ENCODE results near the gene EIF4A2. TPM values are rescaled to one million over a fixed set of nuclear protein-coding genes. Genes with fewer than 3 reads are reported as not detected.
"Not testable (repeated sequence)": the region's sequence is repeated elsewhere in the genome, so short reads cannot be mapped to it uniquely, and the experiment has no call there.

EIF4A2 gene
- total RNA-seq, 1 donor from 2014 or later, result 450 TPM

DNA sequence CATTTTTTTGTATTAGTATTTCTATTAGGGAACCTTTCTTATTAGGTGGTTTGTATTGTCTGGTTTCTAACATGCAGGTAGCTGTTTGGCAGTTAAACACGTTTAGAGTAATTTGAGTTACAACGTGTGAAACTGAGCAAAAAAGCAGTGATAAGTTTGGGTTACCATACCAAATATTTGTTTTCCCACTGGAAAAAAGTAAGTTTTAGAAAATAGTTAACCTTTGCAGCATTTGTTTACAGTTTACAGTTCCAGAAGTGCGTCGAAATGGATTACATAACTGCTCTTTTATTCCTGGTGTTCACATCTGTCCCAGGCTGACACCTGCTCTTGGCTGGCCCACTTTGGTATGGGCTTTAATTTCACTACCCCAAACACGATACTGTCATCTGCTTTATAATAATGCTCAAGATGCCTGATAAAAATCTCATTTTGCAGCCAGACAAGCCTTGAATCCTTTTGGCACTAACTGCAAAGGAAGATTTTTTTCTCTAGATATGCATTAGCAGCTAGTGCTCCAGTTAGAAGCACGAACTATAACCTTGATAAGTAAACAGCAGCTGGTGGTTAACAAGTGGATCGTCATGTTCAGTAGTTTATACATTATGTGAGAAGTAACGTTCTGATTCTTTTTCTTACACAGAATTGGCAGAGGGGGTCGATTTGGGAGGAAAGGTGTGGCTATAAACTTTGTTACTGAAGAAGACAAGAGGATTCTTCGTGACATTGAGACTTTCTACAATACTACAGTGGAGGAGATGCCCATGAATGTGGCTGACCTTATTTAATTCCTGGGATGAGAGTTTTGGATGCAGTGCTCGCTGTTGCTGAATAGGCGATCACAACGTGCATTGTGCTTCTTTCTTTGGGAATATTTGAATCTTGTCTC lies 5.3 kb downstream of the EIF4A2 start:
- Mint-ChIP-seq H3K4me3 (ENCODE audit: low read depth) (peak overlapping the region; percentile 96), H3K27me3 (ENCODE audit: low read depth) (no peaks in the 10 kb centered on the region), H3K9me3 (no peaks in the 10 kb centered on the region), H3K36me3 (ENCODE audit: low read depth) (peaks cover 90% of the 10 kb centered on the region), H3K27ac (peak overlapping the region; percentile 72), H3K4me1 (ENCODE audit: low read depth) (peaks cover 36% of the 10 kb centered on the region)
- DNase-seq (ENCODE audit: low spot score), result no peak
- intact Hi-C loops (cut with micrococcal nuclease), result no loop called here

DNA sequence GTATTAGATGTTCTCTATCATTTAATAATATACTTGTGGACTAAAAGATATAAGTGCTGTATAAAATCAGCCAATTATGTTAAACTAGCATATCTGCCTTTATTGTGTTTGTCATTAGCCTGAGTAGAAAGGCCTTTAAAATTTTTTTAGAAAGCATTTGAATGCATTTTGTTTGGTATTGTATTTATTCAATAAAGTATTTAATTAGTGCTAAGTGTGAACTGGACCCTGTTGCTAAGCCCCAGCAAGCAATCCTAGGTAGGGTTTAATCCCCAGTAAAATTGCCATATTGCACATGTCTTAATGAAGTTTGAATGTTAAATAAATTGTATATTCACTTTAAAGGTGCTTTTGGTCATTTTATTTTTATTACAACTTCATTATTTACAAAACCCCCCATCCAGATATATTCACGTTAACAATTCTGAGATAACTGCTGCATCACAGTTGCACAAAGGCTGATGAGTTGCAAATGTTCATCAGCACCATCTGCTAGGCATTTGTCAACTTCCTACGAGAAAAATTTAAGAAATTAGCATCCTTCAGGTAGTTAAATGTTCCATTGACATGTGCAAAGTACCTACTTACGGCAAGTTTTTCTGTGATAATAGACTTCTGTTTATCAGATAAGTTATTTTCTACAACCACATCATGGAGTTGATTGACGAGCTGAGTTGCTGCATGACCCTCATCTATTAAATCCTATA lies 6.3 kb downstream of the EIF4A2 start:
- no peaks in the 10 kb centered on the region for H3K27me3 Mint-ChIP-seq (ENCODE audit: low read depth)
- H3K36me3 Mint-ChIP-seq (ENCODE audit: low read depth), result peaks cover 88% of the 10 kb centered on the region
- H3K27ac Mint-ChIP-seq, result peak overlapping the region; percentile 76
- no peaks in the 10 kb centered on the region for H3K9me3 Mint-ChIP-seq
- DNase-seq (ENCODE audit: low spot score), result no peak
- no peak overlapping the region for H3K4me3 Mint-ChIP-seq (ENCODE audit: low read depth)
- intact Hi-C loops (cut with micrococcal nuclease), result no loop called here
- peaks cover 36% of the 10 kb centered on the region for H3K4me1 Mint-ChIP-seq (ENCODE audit: low read depth)

DNA sequence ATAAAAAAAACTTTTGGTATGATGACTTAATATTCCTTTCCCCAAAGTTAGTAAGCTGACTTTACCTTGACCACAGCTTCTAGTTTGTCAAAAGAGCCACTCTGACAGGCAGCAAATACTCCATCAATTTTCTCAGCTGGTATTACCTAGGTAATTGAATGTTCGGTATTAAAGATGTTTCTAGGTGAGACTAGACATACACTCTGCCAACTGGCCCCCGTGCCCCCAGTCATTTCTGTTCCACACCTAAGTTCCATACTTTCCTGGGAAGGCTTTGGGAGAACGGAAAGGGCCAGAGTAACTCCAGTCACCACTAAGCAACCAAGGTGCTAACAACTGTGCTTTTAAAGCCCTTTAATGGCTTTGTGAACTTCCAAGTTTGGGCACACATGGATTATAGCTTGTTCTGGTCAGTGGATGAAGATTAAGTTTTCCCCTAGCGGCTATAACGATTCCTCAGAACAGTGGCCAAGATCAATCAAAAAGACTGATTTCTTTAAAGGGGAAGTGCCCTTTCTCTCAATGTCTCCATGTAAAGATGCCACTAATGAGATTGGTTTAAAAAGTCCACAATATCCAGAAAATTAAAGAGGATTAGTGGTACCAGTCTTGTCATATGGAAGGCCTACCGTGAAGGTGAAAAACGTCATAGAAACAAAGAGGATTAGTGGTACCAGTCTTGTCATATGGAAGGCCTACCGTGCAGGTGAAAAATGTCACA lies 7.0 kb downstream of the EIF4A2 start:
- no peak for DNase-seq (ENCODE audit: low spot score)
- intact Hi-C loops (cut with micrococcal nuclease), result no loop called here
- H3K4me1 Mint-ChIP-seq (ENCODE audit: low read depth), result peaks cover 33% of the 10 kb centered on the region
- H3K27me3 Mint-ChIP-seq (ENCODE audit: low read depth), result no peaks in the 10 kb centered on the region
- H3K36me3 Mint-ChIP-seq (ENCODE audit: low read depth), result peaks cover 87% of the 10 kb centered on the region
- no peaks in the 10 kb centered on the region for H3K9me3 Mint-ChIP-seq
- peak overlapping the region; percentile 59 for H3K27ac Mint-ChIP-seq
- no peak overlapping the region for H3K4me3 Mint-ChIP-seq (ENCODE audit: low read depth)

DNA sequence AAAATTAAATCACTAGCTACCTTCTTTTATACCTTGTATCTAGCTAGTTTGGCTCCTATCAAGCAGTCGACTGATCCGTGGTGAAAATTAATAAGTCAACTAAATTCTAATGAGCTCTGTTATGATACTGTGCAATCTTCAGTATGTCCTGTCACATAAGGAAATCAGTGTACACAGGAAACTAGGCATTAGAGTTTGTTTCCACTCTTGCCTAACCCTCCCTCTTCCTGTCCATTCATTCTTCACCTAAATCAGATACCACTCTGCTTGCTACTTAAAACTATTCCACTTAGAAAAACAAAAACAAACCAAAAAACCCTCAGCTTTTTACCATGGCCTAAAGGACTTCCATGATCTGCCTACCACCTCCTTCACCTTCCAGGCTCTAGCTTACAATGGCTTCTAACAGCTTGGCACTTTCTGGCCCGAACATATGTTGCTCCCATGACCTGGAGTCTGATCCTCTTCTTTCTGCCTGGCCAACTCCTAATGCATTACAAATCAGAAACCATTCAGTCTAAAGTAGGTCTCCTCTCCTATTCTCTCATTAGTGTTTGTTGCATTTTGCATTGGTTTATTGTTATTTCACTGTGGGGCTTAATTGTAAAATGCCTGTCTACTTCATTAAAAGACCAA lies 15.0 kb downstream of the EIF4A2 start:
- DNase-seq (ENCODE audit: low spot score), result no peak
- intact Hi-C loops (cut with micrococcal nuclease), result no loop called here
- Mint-ChIP-seq H3K4me3 (ENCODE audit: low read depth) (no peak overlapping the region), H3K27ac (peak overlapping the region; percentile 31), H3K27me3 (ENCODE audit: low read depth) (no peaks in the 10 kb centered on the region), H3K9me3 (no peaks in the 10 kb centered on the region), H3K36me3 (ENCODE audit: low read depth) (peaks cover 77% of the 10 kb centered on the region), H3K4me1 (ENCODE audit: low read depth) (peaks cover 37% of the 10 kb centered on the region)

DNA sequence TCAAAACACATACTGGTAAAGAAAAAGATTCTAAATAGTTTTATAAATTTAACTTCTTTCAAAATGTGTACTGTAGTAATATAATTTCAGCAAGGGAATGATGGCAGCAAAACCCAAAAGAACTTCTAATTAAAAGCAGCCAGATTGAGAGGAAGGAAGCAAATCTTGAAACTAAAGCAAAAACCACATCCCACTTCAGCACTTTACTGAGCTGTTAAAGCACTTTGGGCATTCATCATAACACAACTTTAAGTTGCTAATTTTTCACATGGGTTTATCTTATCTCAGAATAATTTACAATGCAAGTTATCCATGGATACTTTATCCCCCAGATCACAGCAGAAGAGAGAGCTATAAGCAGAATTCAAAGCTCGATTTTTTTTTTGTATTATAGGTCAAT lies 16.9 kb downstream of the EIF4A2 start:
- Mint-ChIP-seq H3K4me3 (ENCODE audit: low read depth) (peak overlapping the region; percentile 23), H3K4me1 (ENCODE audit: low read depth) (peaks cover 45% of the 10 kb centered on the region), H3K36me3 (ENCODE audit: low read depth) (peaks cover 72% of the 10 kb centered on the region), H3K27ac (no peak overlapping the region), H3K9me3 (no peaks in the 10 kb centered on the region), H3K27me3 (ENCODE audit: low read depth) (no peaks in the 10 kb centered on the region)
- intact Hi-C loops (cut with micrococcal nuclease), result loop anchor here (10.0 kb wide), 1 partner anchor 545 kb away; no protein-coding TSS in a partner anchor
- DNase-seq (ENCODE audit: low spot score), result no peak

DNA sequence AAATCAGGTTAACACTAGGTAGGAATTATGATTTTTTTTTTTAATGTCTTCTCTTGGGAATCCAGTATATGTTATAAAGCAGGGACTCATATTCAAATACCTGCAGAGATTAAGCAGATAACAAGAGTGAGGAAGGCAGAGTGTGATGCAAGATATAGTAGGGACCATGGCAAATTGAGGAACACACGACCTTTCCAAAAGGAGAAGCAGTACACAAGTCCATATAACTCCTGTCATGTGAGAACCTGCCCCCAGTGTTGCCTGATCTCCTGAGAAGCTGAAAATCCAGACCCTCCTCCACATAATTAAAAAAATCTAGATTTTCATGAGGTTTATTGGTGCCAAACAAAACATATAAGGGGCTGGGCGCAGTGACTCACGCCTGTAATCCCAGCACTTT lies 19.3 kb downstream of the EIF4A2 start:
- H3K27ac Mint-ChIP-seq, result peak overlapping the region; percentile 46
- intact Hi-C loops (cut with micrococcal nuclease), result loop anchor here (10.0 kb wide), 1 partner anchor 548 kb away; no protein-coding TSS in a partner anchor
- H3K27me3 Mint-ChIP-seq (ENCODE audit: low read depth), result no peaks in the 10 kb centered on the region
- no peak for DNase-seq (ENCODE audit: low spot score)
- peaks cover 56% of the 10 kb centered on the region for H3K36me3 Mint-ChIP-seq (ENCODE audit: low read depth)
- no peak overlapping the region for H3K4me3 Mint-ChIP-seq (ENCODE audit: low read depth)
- H3K9me3 Mint-ChIP-seq, result no peaks in the 10 kb centered on the region
- H3K4me1 Mint-ChIP-seq (ENCODE audit: low read depth), result peaks cover 49% of the 10 kb centered on the region

DNA sequence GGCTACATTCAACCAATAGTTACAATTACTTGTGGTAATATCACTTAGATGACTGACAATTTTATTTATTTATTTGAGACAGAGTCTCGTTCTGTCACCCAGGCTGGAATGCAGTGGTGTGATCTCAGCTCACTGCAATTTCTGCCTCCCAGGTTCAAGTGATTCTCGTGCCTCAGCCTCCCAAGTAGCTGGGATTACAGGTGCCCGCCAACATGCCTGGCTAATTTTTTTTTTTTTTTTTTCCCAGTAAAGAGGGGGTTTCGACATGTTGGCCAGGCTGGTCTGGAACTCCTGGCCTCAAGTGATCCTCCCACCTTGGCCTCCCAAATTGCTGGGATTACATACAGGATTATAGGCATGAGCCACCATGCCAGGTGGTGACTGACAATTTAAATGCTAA lies 20.1 kb downstream of the EIF4A2 start:
- not testable (repeated sequence) for H3K4me3 Mint-ChIP-seq (ENCODE audit: low read depth); H3K27me3 Mint-ChIP-seq (ENCODE audit: low read depth); H3K9me3 Mint-ChIP-seq; H3K27ac Mint-ChIP-seq; DNase-seq (ENCODE audit: low spot score)
- H3K4me1 Mint-ChIP-seq (ENCODE audit: low read depth), result peaks cover 46% of the 10 kb centered on the region
- intact Hi-C loops (cut with micrococcal nuclease), result loop anchor here (10.0 kb wide), 1 partner anchor 549 kb away; no protein-coding TSS in a partner anchor
- H3K36me3 Mint-ChIP-seq (ENCODE audit: low read depth), result peaks cover 53% of the 10 kb centered on the region

DNA sequence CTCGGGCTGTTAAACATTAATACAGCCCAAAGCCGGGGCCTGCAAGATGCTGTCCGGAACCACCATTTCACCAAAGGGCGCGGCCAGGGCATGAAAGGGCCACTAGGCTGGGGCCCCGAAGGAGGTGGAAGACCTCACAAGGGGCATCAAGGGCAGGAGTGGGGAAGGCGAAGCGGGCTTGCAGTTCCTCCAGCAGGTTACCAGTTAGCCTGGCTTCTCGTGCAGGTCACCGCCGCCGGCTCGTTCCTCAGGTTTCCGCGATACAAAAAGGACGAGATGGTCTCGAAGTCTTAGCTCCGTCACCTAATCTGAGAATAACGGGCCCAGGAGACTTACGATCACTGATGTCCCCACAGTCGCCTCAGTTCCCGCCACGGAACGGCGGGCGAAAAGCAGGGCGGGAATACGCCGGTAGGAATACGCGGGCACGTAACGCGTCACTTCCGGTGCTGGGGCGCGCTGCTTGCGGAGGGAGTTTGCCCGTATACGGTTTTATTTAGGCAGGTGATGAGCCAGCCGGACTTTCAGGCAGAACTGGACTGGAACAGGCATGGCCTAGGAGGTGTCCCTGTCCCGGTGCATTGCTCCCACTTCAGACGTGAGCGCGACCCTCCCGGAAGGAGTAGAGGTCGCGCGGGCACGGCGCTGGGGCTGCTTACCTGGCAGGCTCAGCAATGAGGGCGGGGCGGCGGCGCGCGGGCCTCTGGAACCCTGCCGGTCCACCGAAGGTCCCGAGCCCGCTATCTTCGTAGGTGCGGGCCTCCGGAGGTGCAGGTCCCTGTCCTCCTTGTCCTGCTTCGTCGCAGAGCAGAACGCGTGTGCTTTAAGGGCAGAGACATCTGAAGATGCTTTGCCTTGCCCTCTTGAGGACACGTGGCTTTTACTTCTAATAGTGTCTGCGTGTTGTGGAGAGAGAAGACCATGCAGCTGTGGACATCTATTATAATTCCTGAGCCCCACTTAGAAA lies 23.0 kb downstream of the EIF4A2 start, which contains the start of gene RFC4:
Gene RFC4 (minus strand): TSS at position 394 of the 967 bp plus-strand sequence. CDS start 1,769 bp downstream, outside the sequence.
- peak; percentile 79 for DNase-seq (ENCODE audit: low spot score)
- Mint-ChIP-seq H3K36me3 (ENCODE audit: low read depth) (peaks cover 28% of the 10 kb centered on the region), H3K4me3 (ENCODE audit: low read depth) (peak within 1 kb of the TSS; percentile 90), H3K27me3 (ENCODE audit: low read depth) (no peaks in the 10 kb centered on the region), H3K9me3 (no peaks in the 10 kb centered on the region), H3K27ac (peak within 1 kb of the TSS; percentile 85), H3K4me1 (ENCODE audit: low read depth) (peaks cover 23% of the 10 kb centered on the region)
- intact Hi-C loops (cut with micrococcal nuclease), result loop anchor here (1.0 to 10.0 kb wide), 4 partner anchors 15 to 552 kb away; no protein-coding TSS in a partner anchor

DNA sequence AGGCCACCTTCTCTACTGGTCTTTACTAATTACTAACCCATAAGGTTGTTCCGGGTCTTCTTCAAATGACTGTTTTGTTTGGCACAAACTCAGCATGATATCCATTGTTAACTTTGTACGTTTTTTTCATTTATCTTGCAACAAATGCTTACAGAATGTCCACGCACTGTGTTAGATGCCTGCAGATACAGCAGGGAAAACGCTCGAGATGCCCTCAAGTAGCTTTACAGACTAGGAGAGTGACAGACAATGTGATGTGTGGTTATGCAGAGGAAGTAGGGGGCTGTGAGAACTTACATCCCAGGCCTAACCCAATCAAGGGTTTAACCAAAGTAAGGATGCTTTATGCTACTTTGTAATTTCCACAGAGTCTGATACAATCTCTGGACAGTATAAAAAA lies 23.9 kb downstream of the EIF4A2 start:
- no peak for DNase-seq (ENCODE audit: low spot score)
- peak overlapping the region; percentile 90 for H3K4me3 Mint-ChIP-seq (ENCODE audit: low read depth)
- intact Hi-C loops (cut with micrococcal nuclease), result loop anchor here (2.0 to 10.0 kb wide), 2 partner anchors 20 to 552 kb away; no protein-coding TSS in a partner anchor
- no peaks in the 10 kb centered on the region for H3K9me3 Mint-ChIP-seq
- no peaks in the 10 kb centered on the region for H3K27me3 Mint-ChIP-seq (ENCODE audit: low read depth)
- H3K4me1 Mint-ChIP-seq (ENCODE audit: low read depth), result peaks cover 23% of the 10 kb centered on the region
- H3K36me3 Mint-ChIP-seq (ENCODE audit: low read depth), result peaks cover 24% of the 10 kb centered on the region
- H3K27ac Mint-ChIP-seq, result peak overlapping the region; percentile 85

DNA sequence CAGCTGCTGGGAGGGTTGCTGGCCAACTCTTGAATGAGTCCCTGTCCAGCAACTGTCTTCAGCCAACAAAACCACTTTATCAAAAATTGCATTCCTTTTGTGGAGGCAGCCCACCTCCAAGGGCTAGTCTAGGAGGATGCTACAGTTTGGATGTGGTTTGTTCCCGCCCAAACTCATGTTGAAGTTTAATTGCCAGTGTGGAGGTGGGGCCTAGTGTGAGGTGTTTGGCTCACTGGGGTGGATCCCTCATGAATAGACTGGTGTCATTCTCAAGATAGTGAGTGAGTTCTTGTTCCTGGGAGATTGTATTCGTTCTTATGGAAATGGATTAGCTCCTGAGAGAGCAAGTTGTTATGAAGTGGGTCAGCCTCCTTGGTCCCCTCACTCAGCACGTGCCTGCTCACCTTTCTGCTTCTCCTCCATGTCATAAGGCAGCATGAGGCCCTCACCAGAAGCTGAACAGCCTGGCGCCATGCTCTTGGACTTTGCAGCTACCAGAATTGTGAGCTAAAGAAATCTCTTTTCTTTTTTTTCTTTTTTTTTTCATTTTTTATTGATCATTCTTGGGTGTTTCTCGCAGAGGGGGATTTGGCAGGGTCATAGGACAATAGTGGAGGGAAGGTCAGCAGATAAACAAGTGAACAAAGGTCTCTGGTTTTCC lies 27.1 kb downstream of the EIF4A2 start:
- intact Hi-C loops (cut with micrococcal nuclease), result no loop called here
- Mint-ChIP-seq H3K4me3 (ENCODE audit: low read depth) (no peak overlapping the region), H3K27ac (no peak overlapping the region), H3K4me1 (ENCODE audit: low read depth) (peaks cover 8% of the 10 kb centered on the region), H3K27me3 (ENCODE audit: low read depth) (no peaks in the 10 kb centered on the region), H3K9me3 (no peaks in the 10 kb centered on the region), H3K36me3 (ENCODE audit: low read depth) (no peaks in the 10 kb centered on the region)
- DNase-seq (ENCODE audit: low spot score), result no peak

DNA sequence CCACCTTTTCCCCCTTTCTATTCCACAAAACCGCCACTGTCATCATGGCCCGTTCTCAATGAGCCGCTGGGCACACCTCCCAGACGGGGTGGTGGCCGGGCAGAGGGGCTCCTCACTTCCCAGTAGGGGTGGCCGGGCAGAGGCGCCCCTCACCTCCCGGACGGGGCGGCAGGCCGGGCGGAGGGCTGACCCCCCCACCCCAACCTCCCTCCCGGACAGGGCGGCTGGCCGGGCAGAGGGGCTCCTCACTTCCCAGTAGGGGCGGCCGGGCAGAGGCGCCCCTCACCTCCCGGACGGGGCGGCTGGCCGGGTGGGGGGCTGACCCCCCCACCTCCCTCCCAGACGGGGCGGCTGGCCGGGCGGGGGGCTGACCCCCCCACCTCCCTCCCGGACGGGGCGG lies 27.9 kb downstream of the EIF4A2 start:
- DNase-seq (ENCODE audit: low spot score); H3K36me3 Mint-ChIP-seq (ENCODE audit: low read depth); H3K27me3 Mint-ChIP-seq (ENCODE audit: low read depth); H3K4me1 Mint-ChIP-seq (ENCODE audit: low read depth); H3K9me3 Mint-ChIP-seq; H3K4me3 Mint-ChIP-seq (ENCODE audit: low read depth); H3K27ac Mint-ChIP-seq; intact Hi-C loops (cut with micrococcal nuclease): not testable (repeated sequence)

Measured in activated T-helper 2 cell treated with anti-CD3 and anti-CD28 coated beads, Interferon-gamma antibody, Interleukin-2, Interleukin-4, amounts not matched to agents 10 μg/mL and 5 μg/mL and 100 μg/mL, durations not matched to agents 14 hours and 24 hours and 36 hours (primary cell).